ENCODE results near the gene HACE1. TPM values are rescaled to one million over a fixed set of nuclear protein-coding genes. Genes with fewer than 3 reads are reported as not detected.

HACE1 gene
- total RNA-seq, 1 experiment from 2014 or later = 13.0 TPM

GRCh38 chr6:104862456-104862855 lies 2.7 kb upstream of the HACE1 start:
- POLR2A ChIA-PET = no interaction called here
- in situ Hi-C loops (cut with HindIII; ENCODE audit: low pct_unique_long_range_greater_than_20kb, low sequenced_read_pairs) = no loop called here
- no TSS peak for BruUV-seq (replicated peaks)
- Histone ChIP-seq H3K36me3 (ENCODE audit: control insufficient read depth, insufficient read depth, low read length) (no peaks in the 10 kb centered on the region; the same call in 1 of the 2 replicates), H3K4me1 (ENCODE audit: control insufficient read depth, insufficient read depth, low read length) (peaks cover 3% of the 10 kb centered on the region; the same call in 1 of the 2 replicates), H3K9me3 (ENCODE audit: control insufficient read depth, insufficient read depth, low read depth, low read length) (no peaks in the 10 kb centered on the region), H3K27ac (ENCODE audit: low read length) (no peak overlapping the region), H3K27me3 (ENCODE audit: control insufficient read depth, insufficient read depth, low read length) (no peaks in the 10 kb centered on the region), H3K4me3 (ENCODE audit: low read depth in 2 of 2, low read length in 2 of 2) (no peak overlapping the region)
- no peak for ATAC-seq
- CTCF ChIA-PET = no interaction called here
- TF ChIP-seq TCF7L2 (IDR thresholded peaks at IDR 0.05; ENCODE audit: low read depth, low read length) = no peak
- no peak for TF ChIP-seq SIN3A (IDR thresholded peaks at IDR 0.05; ENCODE audit: borderline replicate concordance, insufficient read depth, low read depth, low read length)
- TF ChIP-seq CTCF (IDR thresholded peaks at IDR 0.05) = no peak
- TF ChIP-seq POLR2AphosphoS5 (IDR thresholded peaks at IDR 0.05; ENCODE audit: low read depth, low read length) = no peak
- intact Hi-C loops (cut with micrococcal nuclease; ENCODE audit: unreplicated experiment) = no loop called here
- DNase-seq (ENCODE audit: low read depth, low spot score) = no peak

- ChIA-PET CTCF (interaction anchor here (0.6 kb wide), 1 partner anchor 224 kb away, joined by 5 read pairs; no protein-coding TSS in a partner anchor), POLR2A (interaction anchor here (0.6 kb wide), 1 partner anchor 97 kb away, joined by 3 read pairs; no protein-coding TSS in a partner anchor)
- ATAC-seq = no peak
- H3K27me3 ChIP-seq (ENCODE audit: control insufficient read depth, insufficient read depth, low read length) = no peaks in the 10 kb centered on the region
- H3K36me3 ChIP-seq (ENCODE audit: control insufficient read depth, insufficient read depth, low read length) = no peaks in the 10 kb centered on the region; the same call in 1 of the 2 replicates
- H3K27ac ChIP-seq (ENCODE audit: low read length) = peak overlapping the region; percentile 73
- intact Hi-C loops (cut with micrococcal nuclease; ENCODE audit: unreplicated experiment) = no loop called here
- in situ Hi-C loops (cut with HindIII; ENCODE audit: low pct_unique_long_range_greater_than_20kb, low sequenced_read_pairs) = no loop called here
- H3K4me1 ChIP-seq (ENCODE audit: control insufficient read depth, insufficient read depth, low read length) = peaks cover 3% of the 10 kb centered on the region; the same call in 1 of the 2 replicates
- TF ChIP-seq CTCF (IDR thresholded peaks at IDR 0.05) (no peak), TCF7L2 (IDR thresholded peaks at IDR 0.05; ENCODE audit: low read depth, low read length) (no peak), REST (IDR thresholded peaks at IDR 0.05; ENCODE audit: insufficient read depth in 1 of 2, low read depth in 2 of 2, low read length in 1 of 2) (no peak), SIN3A (IDR thresholded peaks at IDR 0.05; ENCODE audit: borderline replicate concordance, insufficient read depth, low read depth, low read length) (no peak), POLR2AphosphoS5 (IDR thresholded peaks at IDR 0.05; ENCODE audit: low read depth, low read length) (no peak)
- H3K4me3 ChIP-seq (ENCODE audit: low read depth in 2 of 2, low read length in 2 of 2) = peak overlapping the region; percentile 70 to 90
- H3K9me3 ChIP-seq (ENCODE audit: control insufficient read depth, insufficient read depth, low read depth, low read length) = no peaks in the 10 kb centered on the region
- DNase-seq (ENCODE audit: low read depth, low spot score) = no peak
- no TSS peak for BruUV-seq (replicated peaks)
Observed at GRCh38 chr6:104860221-104860620, 502 bp upstream of the HACE1 start.
